GM19452 (cell line): ENCODE data around the gene HNRNPUL2.

Experiments used
- ATAC-seq: cut with Tn5 transposase; IDR thresholded peaks from one replicate; pipeline ENCODE4 v1.9.1; 2021; ENCODE audit not compliant: unreplicated experiment

The HNRNPUL2 gene

GRCh38 chr11:62671608-62672389 is 55.5 kb downstream of the HNRNPUL2 start, which contains the start of the genes LBHD1 and UQCC3:
Gene LBHD1 (minus strand): TSS chr11:62672267. CDS start chr11:62670031, 2,236 bp downstream.
Gene UQCC3 (plus strand): TSS chr11:62671673. CDS start chr11:62671746, 73 bp downstream.
- peak; percentile 56 for ATAC-seq

- ATAC-seq: no peak
These were observed 56.0 kb downstream of the HNRNPUL2 start for GRCh38 chr11:62671236-62671607.

DNA sequence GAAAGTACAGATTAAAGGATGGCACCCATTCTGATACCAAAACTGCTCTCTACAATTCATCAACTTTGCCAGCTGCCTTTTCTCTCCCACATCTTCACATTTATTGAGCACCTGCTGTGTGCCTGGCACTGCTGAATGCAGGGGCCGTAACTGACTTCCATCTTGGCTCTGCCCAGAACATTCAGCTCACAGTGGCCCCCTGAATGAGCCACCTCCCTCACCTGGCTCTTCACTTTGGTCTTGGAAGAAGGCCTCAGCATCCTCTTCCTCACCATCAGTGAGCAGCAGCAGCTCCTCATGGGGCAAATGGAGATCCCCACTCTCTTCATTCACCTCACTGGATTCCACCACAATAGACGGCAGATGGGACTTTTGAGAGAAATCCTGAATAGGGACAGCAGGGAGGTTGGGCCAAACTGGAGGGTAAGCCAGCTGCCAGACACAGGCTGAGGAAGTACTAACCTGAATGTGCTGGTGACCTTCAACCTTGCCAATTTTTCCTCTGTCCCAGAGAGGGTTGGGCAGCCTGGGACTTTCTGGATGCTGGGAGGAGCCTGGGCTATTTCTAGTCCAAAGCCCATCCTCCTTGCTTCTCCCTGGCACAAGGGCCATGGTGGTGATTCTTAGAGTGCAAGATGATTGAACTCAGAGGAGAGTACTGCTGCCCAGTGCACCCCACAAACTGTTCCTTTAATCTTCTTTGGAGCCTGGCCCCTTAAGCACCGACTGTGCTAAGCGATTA is 57.7 kb downstream of the HNRNPUL2 start:
- ATAC-seq: no peak

DNA sequence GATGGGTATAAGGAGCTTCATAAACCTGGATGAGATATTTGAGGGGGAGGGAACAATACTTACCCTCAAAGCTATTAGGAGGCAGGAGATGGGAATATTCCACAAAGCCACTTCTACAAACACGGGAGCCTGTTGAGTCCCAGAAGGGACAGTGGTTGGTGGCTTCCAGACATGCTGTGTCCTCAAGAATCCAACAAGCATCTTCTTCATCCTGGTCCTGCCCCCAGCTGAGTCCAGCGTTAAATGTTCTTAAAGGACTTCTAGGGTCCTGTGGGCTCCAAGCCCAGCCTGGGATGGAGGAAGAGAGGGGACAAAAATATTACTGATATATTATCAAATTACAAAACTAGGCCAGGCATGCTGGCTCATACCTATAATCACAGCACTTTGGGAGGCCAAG is 59.8 kb downstream of the HNRNPUL2 start:
- no peak for ATAC-seq

DNA sequence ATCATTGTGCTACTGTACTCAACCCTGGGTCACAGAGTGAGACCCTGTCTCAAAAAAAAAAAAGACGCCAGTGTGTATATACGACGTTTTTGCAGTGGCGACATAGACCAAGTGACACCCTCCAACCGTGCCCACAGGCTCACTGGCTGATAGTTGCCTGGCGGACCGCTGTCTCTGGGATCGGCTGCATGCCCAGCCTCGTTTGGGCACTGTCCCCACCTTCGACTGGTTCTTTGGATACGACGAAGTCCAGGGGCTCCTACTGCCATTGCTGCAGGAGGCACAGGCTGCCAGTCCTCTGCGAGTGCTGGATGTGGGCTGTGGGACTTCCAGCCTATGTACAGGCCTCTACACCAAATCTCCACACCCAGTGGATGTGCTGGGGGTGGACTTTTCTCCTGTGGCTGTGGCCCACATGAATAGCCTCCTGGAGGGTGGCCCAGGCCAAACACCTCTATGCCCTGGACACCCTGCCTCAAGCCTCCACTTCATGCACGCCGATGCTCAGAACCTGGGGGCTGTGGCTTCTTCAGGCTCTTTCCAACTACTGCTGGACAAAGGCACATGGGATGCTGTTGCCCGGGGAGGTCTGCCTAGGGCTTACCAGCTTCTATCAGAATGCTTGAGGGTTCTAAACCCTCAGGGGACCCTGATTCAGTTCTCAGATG is 60.9 kb downstream of the HNRNPUL2 start:
- no peak for ATAC-seq

DNA sequence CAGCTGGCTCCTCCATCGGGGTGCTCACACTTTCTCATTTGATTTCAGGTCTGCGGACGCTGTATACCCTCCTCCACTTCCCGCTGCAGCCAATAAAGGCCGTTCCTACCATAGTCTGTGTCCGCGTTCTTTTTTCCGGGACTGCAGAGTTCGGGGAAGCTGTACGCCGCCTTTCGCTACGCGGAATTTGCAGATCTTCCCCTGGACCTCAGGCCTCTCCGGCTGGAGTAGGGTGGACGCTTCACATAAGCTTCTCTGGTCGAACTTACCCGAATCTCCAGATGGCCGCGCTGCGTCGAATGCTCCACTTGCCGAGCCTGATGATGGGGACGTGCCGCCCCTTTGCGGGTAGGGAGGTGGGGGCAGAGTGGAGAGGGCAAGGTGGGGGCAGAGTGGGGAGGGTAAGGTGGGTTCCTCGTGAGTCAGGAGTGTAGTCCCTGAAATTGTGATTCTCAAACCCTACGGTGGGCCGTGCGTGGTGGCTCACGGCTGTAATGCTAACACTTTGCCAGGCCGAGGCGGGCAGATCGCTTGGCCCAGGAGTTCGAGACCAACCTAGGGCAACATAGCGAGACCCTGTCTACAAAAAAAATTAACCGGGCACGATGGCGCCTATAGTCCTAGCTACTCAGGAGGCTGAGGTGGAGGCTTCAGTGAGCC is 61.5 kb downstream of the HNRNPUL2 start:
- ATAC-seq: no peak

DNA sequence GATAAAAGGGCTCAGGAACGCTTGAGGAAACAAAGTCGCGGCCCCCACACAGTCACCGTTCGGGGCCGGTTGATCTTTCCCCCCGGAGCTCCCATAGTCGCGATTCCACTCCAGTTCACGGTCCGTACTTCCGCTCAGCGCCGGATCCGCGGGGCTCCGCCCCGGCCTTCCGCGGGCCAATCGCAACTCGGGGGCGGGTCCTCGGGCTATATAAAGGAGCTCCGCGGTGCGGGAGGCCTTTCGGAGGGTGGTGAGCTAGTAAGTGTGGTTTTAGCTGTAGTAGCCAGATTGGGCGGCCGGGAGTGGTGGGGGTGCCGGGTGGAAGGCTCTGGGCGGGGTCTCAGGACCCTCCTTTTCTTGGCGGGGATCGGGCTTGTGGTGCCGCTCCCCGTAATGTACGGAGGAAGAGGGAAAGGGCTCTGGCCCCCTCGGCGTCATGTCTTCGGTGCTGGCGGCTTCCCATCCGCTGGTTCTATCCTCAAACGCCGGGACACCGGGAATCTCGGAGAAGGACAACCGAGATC is 62.1 kb downstream of the HNRNPUL2 start, which contains the start of the genes C11orf98 and CSKMT:
Gene C11orf98 (minus strand): TSS at position 136 of the 524 bp plus-strand sequence. CDS start 41 bp downstream, at position 95.
Gene CSKMT (plus strand): TSS at position 238 of the 524 bp plus-strand sequence. CDS start 568 bp downstream, outside the sequence.
- ATAC-seq: peak; percentile 88

DNA sequence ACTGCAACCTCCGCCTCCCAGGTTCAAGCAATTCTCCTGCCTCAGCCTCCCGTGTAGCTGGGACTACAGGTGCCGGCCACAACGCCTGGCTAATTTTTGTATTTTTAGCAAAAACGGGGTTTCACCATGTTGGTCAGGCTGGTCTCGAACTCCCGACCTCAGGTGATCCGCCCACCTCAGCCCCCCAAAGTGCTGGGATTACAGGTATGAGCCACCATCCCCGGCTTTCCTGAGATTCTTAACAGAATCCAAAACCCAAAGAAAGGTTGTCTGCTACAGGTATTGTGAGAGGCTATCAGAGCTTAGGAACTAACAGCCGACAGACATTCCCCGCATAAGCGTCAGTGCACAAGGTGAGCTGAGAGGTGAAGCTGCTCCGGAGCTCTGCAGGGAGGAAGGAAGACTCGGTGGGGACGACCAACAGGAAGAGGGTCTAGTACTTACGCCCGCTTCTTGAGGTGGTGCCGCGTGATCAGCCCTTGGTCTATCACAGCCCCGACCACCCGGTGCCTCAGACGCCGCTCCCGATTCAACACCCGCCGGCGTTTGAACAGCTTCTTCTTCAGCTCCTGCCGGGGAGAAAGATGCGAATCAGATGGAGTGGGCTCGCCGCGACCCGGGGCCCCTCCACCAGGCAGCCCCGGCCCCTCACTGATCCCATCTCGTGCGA is 62.7 kb downstream of the HNRNPUL2 start:
- peak; percentile 18 for ATAC-seq
